K562 (cell line): ENCODE data around the gene GRIK1. TPM values are rescaled to one million over a fixed set of nuclear protein-coding genes. Genes with fewer than 3 reads are reported as not detected.

Experiments
- BDP1 ChIP-seq: IDR thresholded peaks from 3 replicates; pipeline ENCODE4 v1.6.1; 2011; ENCODE audit not compliant: insufficient read length, insufficient read depth
- CREM ChIP-seq: IDR thresholded peaks from 2 replicates; pipeline ENCODE4 v1.6.1; 2014; ENCODE audit warnings: antibody characterized with exemption, low read depth
- EZH2 ChIP-seq: IDR thresholded peaks from 2 replicates; pipeline ENCODE4 v1.6.1; 2012; ENCODE audit warnings: low read depth, mild to moderate bottlenecking, inconsistent platforms, low read length, borderline replicate concordance
- JUN ChIP-seq, 2 experiments: sonication (generic) in 1 of 2; formaldehyde crosslinking in 1 of 2; IDR thresholded peaks; 2 replicates each; pipeline versions ENCODE4 v1.6.1 to v1.8.0; 2012 to 2022; ENCODE audit warnings: borderline replicate concordance in 2 of 2, mild to moderate bottlenecking in 2 of 2, improper control_type of control experiment in 1 of 2, low read depth in 1 of 2, low read length in 1 of 2, missing genetic modification reagents in 1 of 2
- MBD2 ChIP-seq: sonication (generic); IDR thresholded peaks from 2 replicates; pipeline ENCODE4 v1.6.1; 2016; ENCODE audit warnings: low read depth, borderline replicate concordance
- MTA3 ChIP-seq: fragments of 450-650 bp; formaldehyde crosslinking; IDR thresholded peaks from 2 replicates; pipeline ENCODE4 v1.6.1; 2017; ENCODE audit warnings: mild to moderate bottlenecking, borderline replicate concordance
- MTF1 ChIP-seq: fragments of 250-450 bp; sonication (Bioruptor Pico); IDR thresholded peaks from 2 replicates; pipeline ENCODE4 v1.9.0; 2021; ENCODE audit warnings: moderate library complexity, mild to moderate bottlenecking, inconsistent platforms, borderline replicate concordance
- MXI1 ChIP-seq: IDR thresholded peaks from 2 replicates; pipeline ENCODE4 v1.6.1; 2011; ENCODE audit warnings: low read depth, mild to moderate bottlenecking, improper control_type of control experiment, low read length
- PRMT5 ChIP-seq: sonication (generic); formaldehyde crosslinking; IDR thresholded peaks from 2 replicates; pipeline ENCODE4 v1.5.0; 2020; ENCODE audit warnings: missing genetic modification reagents
- PTTG1 ChIP-seq: fragments of 450-650 bp; IDR thresholded peaks from 2 replicates; pipeline ENCODE4 v1.6.1; 2016; ENCODE audit warnings: low read depth, mild to moderate bottlenecking, missing genetic modification characterization, missing compliant biosample characterization
- SMARCE1 ChIP-seq: fragments of 450-650 bp; IDR thresholded peaks from 2 replicates; pipeline ENCODE4 v1.7.1; 2016; ENCODE audit warnings: mild to moderate bottlenecking
- SOX6 ChIP-seq: fragments of 450-650 bp; IDR thresholded peaks from 2 replicates; pipeline ENCODE4 v1.6.1; 2014; ENCODE audit warnings: mild to moderate bottlenecking
- TOE1 ChIP-seq, 2 experiments: fragments of 450-650 bp in 1 of 2; sonication (generic) in 1 of 2; formaldehyde crosslinking in 1 of 2; IDR thresholded peaks; 2 replicates each; pipeline versions ENCODE4 v1.7.1 to v1.8.0; 2016 to 2022; ENCODE audit warnings: borderline replicate concordance in 2 of 2, mild to moderate bottlenecking in 2 of 2, antibody characterized with exemption in 1 of 2, inconsistent platforms in 1 of 2, low read depth in 1 of 2, missing genetic modification reagents in 1 of 2, moderate library complexity in 1 of 2
- ZNF175 ChIP-seq: fragments of 200-800 bp; sonication (Bioruptor generic); IDR thresholded peaks from 2 replicates; pipeline ENCODE4 v1.6.1; 2016; ENCODE audit warnings: low read depth, mild to moderate bottlenecking, missing genetic modification characterization, missing compliant biosample characterization
- ZNF184 ChIP-seq: sonication (generic); formaldehyde crosslinking; IDR thresholded peaks from 2 replicates; pipeline ENCODE4 v1.5.0; 2020; ENCODE audit warnings: missing genetic modification reagents
- ZNF444 ChIP-seq: fragments of 250-450 bp; sonication (Bioruptor Pico); IDR thresholded peaks from 2 replicates; pipeline ENCODE4 v1.4.0; 2020; ENCODE audit warnings: mild to moderate bottlenecking, moderate library complexity
- polyA plus RNA-seq, 8 experiments: library from polyadenylated mRNA; depleted of rRNA in 4 of 8; stranded (reverse) in 5 of 8; unstranded in 3 of 8; fragments of >200 nt; fragmentation: Nextera tagmentation in 2 of 8; fragmentation: Illumina TruSeq in 1 of 8; extraction: Ambion mirVana in 2 of 8; extraction: Trizol in 1 of 8; gene quantifications; 2 replicates each; pipeline versions ENCODE4 v1.2.1 to v1.2.3, GENCODE V29; 2011 to 2014; ENCODE audit warnings: inconsistent platforms in 1 of 8, missing spikeins in 1 of 8
- total RNA-seq, 7 experiments: library from RNA; depleted of rRNA in 6 of 7; stranded (reverse); fragments of >200 nt in 6 of 7; fragmentation: Illumina TruSeq in 2 of 7; extraction: Trizol in 2 of 7; gene quantifications; 2 replicates each; pipeline versions ENCODE4 v1.2.1 to v1.2.3, GENCODE V29; 2011 to 2021; ENCODE audit warnings: low replicate concordance in 1 of 7
- TF ChIP-seq, protein P1 (sequence below), 2 experiments: fragments of 450-650 bp in 1 of 2; sonication (generic) in 1 of 2; formaldehyde crosslinking in 1 of 2; IDR thresholded peaks in 1 of 2; conservative IDR thresholded peaks in 1 of 2; 2 replicates each; pipeline versions ENCODE4 v1.6.1 to v1.8.1; 2016 to 2023; ENCODE audit warnings: mild to moderate bottlenecking in 2 of 2, moderate library complexity in 2 of 2, inconsistent platforms in 1 of 2, missing genetic modification reagents in 1 of 2
- TF ChIP-seq, protein P2 (sequence below): sonication (generic); formaldehyde crosslinking; IDR thresholded peaks from 2 replicates; pipeline ENCODE4 v1.8.0; 2023; ENCODE audit warnings: mild to moderate bottlenecking, missing genetic modification reagents
- TF ChIP-seq, protein P3 (sequence below), 2 experiments: fragments of 450-650 bp; IDR thresholded peaks; 2 replicates each; pipeline ENCODE4 v1.6.1; 2018; ENCODE audit warnings: mild to moderate bottlenecking in 2 of 2, low read depth in 1 of 2; ENCODE audit not compliant: partially characterized antibody in 2 of 2

Gene GRIK1
- total and polyA plus RNA-seq, 9 of the 15 experiments (the other 6 are each of a cell fraction or from before 2014, with no cell fraction given): 0.17 to 2.8 (median 0.53) TPM

DNA sequence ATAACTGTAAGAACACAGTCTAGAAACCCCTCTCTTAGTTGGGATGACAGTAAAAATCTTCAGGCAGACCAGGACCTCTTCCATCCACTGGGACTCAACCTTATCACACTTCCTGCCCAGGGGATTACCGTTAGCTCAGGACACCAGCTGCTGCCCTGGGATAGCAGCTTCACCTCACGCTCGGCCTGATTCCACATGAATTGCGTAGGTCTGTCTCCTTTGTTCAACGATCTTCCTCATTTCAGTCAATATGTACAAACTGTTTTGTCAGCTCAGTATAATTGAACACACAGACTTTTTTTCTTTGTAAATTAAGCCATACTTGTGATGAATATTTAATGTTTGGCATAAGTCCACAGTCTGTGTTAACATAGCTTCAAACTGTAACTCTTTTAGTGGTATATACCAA, 290.4 kb downstream of the GRIK1 start (continued):
- TF ChIP-seq, protein P1, sequence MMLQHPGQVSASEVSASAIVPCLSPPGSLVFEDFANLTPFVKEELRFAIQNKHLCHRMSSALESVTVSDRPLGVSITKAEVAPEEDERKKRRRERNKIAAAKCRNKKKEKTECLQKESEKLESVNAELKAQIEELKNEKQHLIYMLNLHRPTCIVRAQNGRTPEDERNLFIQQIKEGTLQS (IDR thresholded peaks at IDR 0.05): peak; percentile 65; the same call in 1 of the 2 replicates
- TF ChIP-seq, protein P1 (CRISPR knock-in tag; conservative IDR thresholded peaks at IDR 0.05): no peak
- TF ChIP-seq MBD2: peak; percentile 90
- peak; percentile 95 for TF ChIP-seq SOX6
- no peak for TF ChIP-seq MTF1 (CRISPR knock-in tag)
- peak; percentile 89 for TF ChIP-seq ZNF175 (CRISPR knock-in tag)
- peak; percentile 82; the same call in 1 of the 2 replicates for TF ChIP-seq MTA3
- no peak for TF ChIP-seq BDP1
- 0 out of 2 replicates have a peak, but pooled peaks have one; percentile 12 for TF ChIP-seq ZNF444 (CRISPR knock-in tag)
- no peak for TF ChIP-seq TOE1 (IDR thresholded peaks at IDR 0.05; ENCODE audit: borderline replicate concordance)
- TF ChIP-seq TOE1 (CRISPR knock-in tag; IDR thresholded peaks at IDR 0.05; ENCODE audit: borderline replicate concordance, low read depth): no peak
- no peak for TF ChIP-seq ZNF184
- TF ChIP-seq MXI1: no peak
- no peak for TF ChIP-seq PRMT5 (CRISPR knock-in tag)
- peak; percentile 91 for TF ChIP-seq CREM
- TF ChIP-seq, protein P2, sequence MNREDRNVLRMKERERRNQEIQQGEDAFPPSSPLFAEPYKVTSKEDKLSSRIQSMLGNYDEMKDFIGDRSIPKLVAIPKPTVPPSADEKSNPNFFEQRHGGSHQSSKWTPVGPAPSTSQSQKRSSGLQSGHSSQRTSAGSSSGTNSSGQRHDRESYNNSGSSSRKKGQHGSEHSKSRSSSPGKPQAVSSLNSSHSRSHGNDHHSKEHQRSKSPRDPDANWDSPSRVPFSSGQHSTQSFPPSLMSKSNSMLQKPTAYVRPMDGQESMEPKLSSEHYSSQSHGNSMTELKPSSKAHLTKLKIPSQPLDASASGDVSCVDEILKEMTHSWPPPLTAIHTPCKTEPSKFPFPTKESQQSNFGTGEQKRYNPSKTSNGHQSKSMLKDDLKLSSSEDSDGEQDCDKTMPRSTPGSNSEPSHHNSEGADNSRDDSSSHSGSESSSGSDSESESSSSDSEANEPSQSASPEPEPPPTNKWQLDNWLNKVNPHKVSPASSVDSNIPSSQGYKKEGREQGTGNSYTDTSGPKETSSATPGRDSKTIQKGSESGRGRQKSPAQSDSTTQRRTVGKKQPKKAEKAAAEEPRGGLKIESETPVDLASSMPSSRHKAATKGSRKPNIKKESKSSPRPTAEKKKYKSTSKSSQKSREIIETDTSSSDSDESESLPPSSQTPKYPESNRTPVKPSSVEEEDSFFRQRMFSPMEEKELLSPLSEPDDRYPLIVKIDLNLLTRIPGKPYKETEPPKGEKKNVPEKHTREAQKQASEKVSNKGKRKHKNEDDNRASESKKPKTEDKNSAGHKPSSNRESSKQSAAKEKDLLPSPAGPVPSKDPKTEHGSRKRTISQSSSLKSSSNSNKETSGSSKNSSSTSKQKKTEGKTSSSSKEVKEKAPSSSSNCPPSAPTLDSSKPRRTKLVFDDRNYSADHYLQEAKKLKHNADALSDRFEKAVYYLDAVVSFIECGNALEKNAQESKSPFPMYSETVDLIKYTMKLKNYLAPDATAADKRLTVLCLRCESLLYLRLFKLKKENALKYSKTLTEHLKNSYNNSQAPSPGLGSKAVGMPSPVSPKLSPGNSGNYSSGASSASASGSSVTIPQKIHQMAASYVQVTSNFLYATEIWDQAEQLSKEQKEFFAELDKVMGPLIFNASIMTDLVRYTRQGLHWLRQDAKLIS (CRISPR knock-in tag): 0 out of 2 replicates have a peak, but pooled peaks have one; percentile 63
- 0 out of 2 replicates have a peak, but pooled peaks have one; percentile 39 for TF ChIP-seq JUN (IDR thresholded peaks at IDR 0.05; ENCODE audit: borderline replicate concordance, low read depth, low read length)
- TF ChIP-seq JUN (CRISPR knock-in tag; IDR thresholded peaks at IDR 0.05; ENCODE audit: borderline replicate concordance): no peak
- TF ChIP-seq, protein P3, sequence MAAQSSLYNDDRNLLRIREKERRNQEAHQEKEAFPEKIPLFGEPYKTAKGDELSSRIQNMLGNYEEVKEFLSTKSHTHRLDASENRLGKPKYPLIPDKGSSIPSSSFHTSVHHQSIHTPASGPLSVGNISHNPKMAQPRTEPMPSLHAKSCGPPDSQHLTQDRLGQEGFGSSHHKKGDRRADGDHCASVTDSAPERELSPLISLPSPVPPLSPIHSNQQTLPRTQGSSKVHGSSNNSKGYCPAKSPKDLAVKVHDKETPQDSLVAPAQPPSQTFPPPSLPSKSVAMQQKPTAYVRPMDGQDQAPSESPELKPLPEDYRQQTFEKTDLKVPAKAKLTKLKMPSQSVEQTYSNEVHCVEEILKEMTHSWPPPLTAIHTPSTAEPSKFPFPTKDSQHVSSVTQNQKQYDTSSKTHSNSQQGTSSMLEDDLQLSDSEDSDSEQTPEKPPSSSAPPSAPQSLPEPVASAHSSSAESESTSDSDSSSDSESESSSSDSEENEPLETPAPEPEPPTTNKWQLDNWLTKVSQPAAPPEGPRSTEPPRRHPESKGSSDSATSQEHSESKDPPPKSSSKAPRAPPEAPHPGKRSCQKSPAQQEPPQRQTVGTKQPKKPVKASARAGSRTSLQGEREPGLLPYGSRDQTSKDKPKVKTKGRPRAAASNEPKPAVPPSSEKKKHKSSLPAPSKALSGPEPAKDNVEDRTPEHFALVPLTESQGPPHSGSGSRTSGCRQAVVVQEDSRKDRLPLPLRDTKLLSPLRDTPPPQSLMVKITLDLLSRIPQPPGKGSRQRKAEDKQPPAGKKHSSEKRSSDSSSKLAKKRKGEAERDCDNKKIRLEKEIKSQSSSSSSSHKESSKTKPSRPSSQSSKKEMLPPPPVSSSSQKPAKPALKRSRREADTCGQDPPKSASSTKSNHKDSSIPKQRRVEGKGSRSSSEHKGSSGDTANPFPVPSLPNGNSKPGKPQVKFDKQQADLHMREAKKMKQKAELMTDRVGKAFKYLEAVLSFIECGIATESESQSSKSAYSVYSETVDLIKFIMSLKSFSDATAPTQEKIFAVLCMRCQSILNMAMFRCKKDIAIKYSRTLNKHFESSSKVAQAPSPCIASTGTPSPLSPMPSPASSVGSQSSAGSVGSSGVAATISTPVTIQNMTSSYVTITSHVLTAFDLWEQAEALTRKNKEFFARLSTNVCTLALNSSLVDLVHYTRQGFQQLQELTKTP (IDR thresholded peaks at IDR 0.05; ENCODE audit: low read depth in 1 of 2, partially characterized antibody in 2 of 2): peak; percentile 54 to 82
- TF ChIP-seq EZH2: no peak
- TF ChIP-seq SMARCE1: peak; percentile 91
- no peak for TF ChIP-seq PTTG1
